Endothelial cell of umbilical vein (primary cell): ENCODE data around the gene MYT1. TPM values are rescaled to one million over a fixed set of nuclear protein-coding genes. Genes with fewer than 3 reads are reported as not detected.

ENCODE experiments used
- BruUV-seq: library from RNA; stranded (reverse); fragments of 400-500 nt; replicated peaks from 2 replicates; lab custom pipeline; 2021; lab: Mats Ljungman, UMichigan
- CTCF ChIA-PET: fragments of 300-600, 350-600 bp; sonication (Branson Sonifier 250); formaldehyde crosslinking; loops from one replicate; lab custom pipeline; 2021; ENCODE audit warnings: antibody characterized with exemption, inconsistent platforms; lab: Charles Lee
- POLR2A ChIA-PET: fragments of 300-600, 350-600 bp; sonication (Branson Sonifier 250); formaldehyde crosslinking; loops from one replicate; lab custom pipeline; 2021; ENCODE audit warnings: antibody characterized with exemption, inconsistent platforms; lab: Charles Lee
- DNase-seq: peaks from one replicate; pipeline ENCODE4 v3.0.0-alpha.2; 2011; ENCODE audit warnings: low read depth, low spot score
- FAIRE-seq: peaks from 2 replicates; lab custom pipeline; 2011; peaks lifted over from hg19 to GRCh38; lab: Jason Lieb, UNC
- H2AFZ ChIP-seq: 2 replicates; pipeline ENCODE4 v1.6.0; 2012; ENCODE audit warnings: low read depth, low read length, control low read depth, inconsistent platforms
- H3K27ac ChIP-seq: 2 replicates; pipeline ENCODE4 v1.5.1; 2011; ENCODE audit warnings: low read depth, mild to moderate bottlenecking, control low read depth, low read length, moderate library complexity; ENCODE audit not compliant: insufficient read depth
- H3K27me3 ChIP-seq, 2 experiments: 2 replicates each; pipeline versions ENCODE4 v1.6.0 to v1.6.1; 2011; ENCODE audit warnings: low read length in 2 of 2, mixed read lengths in 1 of 2; ENCODE audit not compliant: control insufficient read depth in 2 of 2, insufficient read depth in 2 of 2
- H3K36me3 ChIP-seq, 2 experiments: 2 replicates in 1 of 2; 3 replicates in 1 of 2; pipeline ENCODE4 v1.5.1; 2011; ENCODE audit warnings: low read length in 2 of 2, mild to moderate bottlenecking in 1 of 2, moderate library complexity in 1 of 2; ENCODE audit not compliant: control insufficient read depth in 2 of 2, insufficient read depth in 2 of 2; ENCODE audit errors: extremely low read depth in 1 of 2
- H3K4me1 ChIP-seq: 3 replicates; pipeline ENCODE4 v1.5.1; 2011; ENCODE audit warnings: mild to moderate bottlenecking, low read length; ENCODE audit not compliant: control insufficient read depth, insufficient read depth; ENCODE audit errors: extremely low read depth
- H3K4me2 ChIP-seq: 2 replicates; pipeline ENCODE4 v1.6.1; 2011; ENCODE audit warnings: low read length, control low read depth, mixed read lengths; ENCODE audit not compliant: insufficient read depth
- H3K4me3 ChIP-seq, 3 experiments: fragments of 200-600 bp in 1 of 3; sonication (generic), shearing (Covaris generic) in 1 of 3; replicated peaks in 1 of 3; 2 replicates each; pipeline ENCODE4 v1.5.1; 2011 to 2016; ENCODE audit warnings: control low read depth in 3 of 3, low read length in 3 of 3, mild to moderate bottlenecking in 2 of 3, inconsistent platforms in 1 of 3, low read depth in 1 of 3, moderate library complexity in 1 of 3; ENCODE audit not compliant: insufficient read depth in 1 of 3
- H3K79me2 ChIP-seq: 2 replicates; pipeline ENCODE4 v1.6.0; 2012; ENCODE audit warnings: low read length, inconsistent platforms; ENCODE audit not compliant: control insufficient read depth, insufficient read depth
- H3K9ac ChIP-seq: replicated peaks from 2 replicates; pipeline ENCODE3; 2011; ENCODE audit warnings: low read length, control low read depth; ENCODE audit not compliant: insufficient read depth; ENCODE audit errors: extremely low read depth
- H3K9me1 ChIP-seq: replicated peaks from 3 replicates; pipeline ENCODE4 v1.6.0; 2011; ENCODE audit warnings: mild to moderate bottlenecking, low read length; ENCODE audit not compliant: control insufficient read depth, insufficient read depth; ENCODE audit errors: extremely low read depth
- H3K9me3 ChIP-seq: replicated peaks from 2 replicates; pipeline ENCODE4 v1.5.1; 2012; ENCODE audit warnings: low read length, inconsistent platforms; ENCODE audit not compliant: control insufficient read depth, insufficient read depth
- H4K20me1 ChIP-seq: replicated peaks from 2 replicates; pipeline ENCODE3; 2011; ENCODE audit warnings: mild to moderate bottlenecking, low read length; ENCODE audit not compliant: control insufficient read depth, insufficient read depth; ENCODE audit errors: extremely low read depth
- CTCF ChIP-seq, 2 donors: IDR thresholded peaks; 1 replicate in 1 of 2; 2 replicates in 1 of 2; pipeline ENCODE4 v1.5.1; 2011; ENCODE audit warnings: low read length in 2 of 2, mild to moderate bottlenecking in 2 of 2, moderate library complexity in 2 of 2, control low read depth in 1 of 2, inconsistent platforms in 1 of 2, low read depth in 1 of 2; ENCODE audit not compliant: insufficient read depth in 1 of 2; ENCODE audit errors: extremely low read depth in 1 of 2
- EZH2 ChIP-seq: IDR thresholded peaks from 2 replicates; pipeline ENCODE4 v1.6.1; 2012; ENCODE audit warnings: borderline replicate concordance, low read depth, mild to moderate bottlenecking, moderate library complexity, low read length, inconsistent platforms; ENCODE audit not compliant: severe bottlenecking
- FOS ChIP-seq: IDR thresholded peaks from 2 replicates; pipeline ENCODE4 v1.6.1; 2011; ENCODE audit warnings: mild to moderate bottlenecking, low read length, moderate library complexity, borderline replicate concordance; ENCODE audit not compliant: insufficient read depth
- GATA2 ChIP-seq: IDR thresholded peaks from 2 replicates; pipeline ENCODE4 v1.7.0; 2011; ENCODE audit warnings: low read depth, mild to moderate bottlenecking, moderate library complexity, mixed read lengths, low read length; ENCODE audit not compliant: insufficient read length, insufficient read depth
- JUN ChIP-seq: IDR thresholded peaks from 2 replicates; pipeline ENCODE4 v1.6.1; 2011; ENCODE audit warnings: borderline replicate concordance, low read depth; ENCODE audit not compliant: insufficient read length, insufficient read depth
- MAX ChIP-seq: IDR thresholded peaks from 2 replicates; pipeline ENCODE4 v1.6.1; 2011; ENCODE audit not compliant: insufficient read depth, insufficient read length
- MYC ChIP-seq: IDR thresholded peaks from one replicate; pipeline ENCODE4 v1.6.1; 2011; ENCODE audit warnings: mild to moderate bottlenecking, low read depth, low read length
- POLR2A ChIP-seq: IDR thresholded peaks from 2 replicates; pipeline ENCODE4 v1.6.1; 2012; ENCODE audit warnings: low read depth, mild to moderate bottlenecking, control low read depth, low read length
- POLR2AphosphoS5 ChIP-seq: IDR thresholded peaks from 2 replicates; pipeline ENCODE4 v1.6.1; 2012; ENCODE audit warnings: low read depth, mild to moderate bottlenecking, control low read depth, low read length, moderate library complexity; ENCODE audit not compliant: insufficient read depth
- dilution Hi-C: fragments of 300-500 bp; cut with MboI; formaldehyde crosslinking; loops from one replicate; pipeline ENCODE4 v1.15.0; 2019; ENCODE audit warnings: low sequenced_read_pairs; ENCODE audit not compliant: extremely low pct_ligation_motif_present
- intact Hi-C: fragments of 100-400 bp; cut with micrococcal nuclease; formaldehyde crosslinking; loops from one replicate; pipeline ENCODE4 v1.10.0; 2022
- polyA plus RNA-seq, 4 experiments: library from polyadenylated mRNA; depleted of rRNA in 3 of 4; stranded (reverse) in 3 of 4; unstranded in 1 of 4; fragments of >200 nt; gene quantifications; 2 replicates each; pipeline versions ENCODE4 v1.2.1 to v1.2.3, GENCODE V29; 2011 to 2012; ENCODE audit warnings: missing spikeins in 1 of 4
- total RNA-seq: library from RNA; stranded (reverse); gene quantifications from 2 replicates; pipeline ENCODE4 v1.2.3, GENCODE V29; 2021

Gene MYT1
- total and polyA plus RNA-seq, 2 donors (not counting 3 experiments of a cell fraction or from before 2014, with no cell fraction given), result not detected

- peak within 1 kb of the TSS; percentile 79 for H2AFZ ChIP-seq
- peaks cover 15% of the 10 kb centered on the region for H3K79me2 ChIP-seq
- FAIRE-seq (peak; percentile 43), DNase-seq (peak; percentile 89)
- peak within 1 kb of the TSS; percentile 88 for H3K4me2 ChIP-seq
- ChIA-PET POLR2A (no interaction called here), CTCF (interaction anchor here (2.0 kb wide), 2 partner anchors 9 to 12 kb away, joined by 5 to 6 read pairs; no protein-coding TSS in a partner anchor)
- H3K27me3 ChIP-seq, result peaks cover 3 to 6% of the 10 kb centered on the region in 2 experiments
- peak within 1 kb of the TSS; percentile 81 to 86 (median 83) for H3K4me3 ChIP-seq
- TF ChIP-seq FOS, result no peak
- peak; percentile 66 for TF ChIP-seq POLR2AphosphoS5
- TF ChIP-seq MAX, result peak; percentile 66
- TF ChIP-seq EZH2, result no peak
- TF ChIP-seq POLR2A, result peak; percentile 87
- no peak for TF ChIP-seq JUN
- no peak for TF ChIP-seq GATA2
- no peak for TF ChIP-seq CTCF (IDR thresholded peaks at IDR 0.05; ENCODE audit: extremely low read depth in 1 of 2, insufficient read depth in 1 of 2, low read depth in 1 of 2, low read length in 2 of 2)
- no peak for TF ChIP-seq MYC
- peak within 1 kb of the TSS; percentile 55 for H3K27ac ChIP-seq
- intact Hi-C loops, result no loop called here
- no TSS peak for BruUV-seq
- H3K9me1 ChIP-seq, result no peaks in the 10 kb centered on the region
- H3K36me3 ChIP-seq, result no peaks in the 10 kb centered on the region
- H3K9ac ChIP-seq, result peak within 1 kb of the TSS; percentile 75
- H3K4me1 ChIP-seq, result peaks cover 14% of the 10 kb centered on the region
- no peaks in the 10 kb centered on the region for H3K9me3 ChIP-seq
- H4K20me1 ChIP-seq, result no peaks in the 10 kb centered on the region
- dilution Hi-C loops, result no loop called here
Measured at GRCh38 chr20:64255361-64256281, 91.4 kb downstream of the MYT1 start, which contains the start of gene PCMTD2. Gene PCMTD2, plus strand, starts transcription at chr20:64255748. Its CDS starts 4,218 bp downstream, at chr20:64259966.
